ENCODE results near the gene KCNB1.
"Not testable (repeated sequence)": the region's sequence is repeated elsewhere in the genome, so short reads cannot be mapped to it uniquely, and the experiment has no call there.

KCNB1 gene

DNA sequence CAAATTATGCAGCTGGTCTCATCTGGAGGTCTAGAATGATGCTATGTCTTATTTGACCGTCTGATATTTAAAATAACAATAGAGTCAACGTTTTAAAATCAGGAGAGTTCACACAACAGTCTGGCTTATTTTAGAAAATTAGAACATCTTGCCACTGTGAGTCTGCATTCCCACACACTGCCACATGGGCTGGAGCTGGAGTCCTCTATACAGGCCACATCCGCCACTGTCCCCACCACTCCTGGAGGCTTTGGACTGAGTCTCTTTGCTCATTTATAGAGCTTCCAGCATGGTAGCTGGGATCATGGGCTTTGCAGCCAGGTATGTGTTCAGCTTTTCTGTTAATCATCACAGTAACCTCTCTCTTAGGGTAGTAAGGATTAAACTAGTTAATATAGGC, 135.8 kb downstream of the KCNB1 start:
- DNase-seq = no peak

- DNase-seq = no peak
Measured at GRCh38 chr20:49345524-49345923, 136.9 kb downstream of the KCNB1 start.

DNA sequence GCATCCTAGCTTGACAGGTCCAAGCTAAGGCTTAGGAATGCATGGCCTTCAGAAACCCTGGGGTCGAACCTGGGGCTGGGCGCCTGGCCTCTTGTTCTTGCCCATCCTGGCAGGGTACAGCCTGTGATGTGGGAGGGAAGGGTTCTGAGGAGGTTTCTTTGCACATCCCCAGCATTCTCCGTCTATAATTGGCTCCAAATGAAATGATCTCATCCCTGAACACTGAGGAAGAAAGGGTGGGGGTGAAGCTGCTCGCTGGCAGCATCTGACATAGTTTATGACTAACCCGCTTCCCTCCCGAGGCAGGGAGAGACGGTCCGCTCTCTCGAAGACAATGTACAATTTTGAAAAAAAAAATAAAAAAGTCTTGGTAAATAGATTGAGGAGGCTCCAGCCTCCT, 137.5 kb downstream of the KCNB1 start:
- no peak for DNase-seq

DNA sequence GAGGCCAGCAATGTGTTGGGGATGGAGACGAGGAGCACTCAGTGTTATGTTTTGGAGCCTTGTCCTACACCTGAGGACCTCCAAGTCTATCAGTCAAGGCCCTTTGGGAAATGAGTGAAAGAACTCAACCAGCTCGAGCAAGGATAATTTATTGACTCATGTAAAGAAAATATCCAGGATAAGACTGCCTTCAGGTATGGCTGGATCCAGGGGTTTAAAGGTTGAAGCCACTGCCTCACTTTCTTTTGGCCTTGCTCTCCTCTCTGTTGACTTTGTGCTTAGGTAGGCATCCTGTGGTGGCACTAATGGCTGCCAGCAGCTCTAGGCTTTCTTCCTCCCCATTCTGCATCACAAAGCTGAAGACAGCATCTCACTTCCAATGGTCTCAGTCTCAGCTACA, 138.3 kb downstream of the KCNB1 start:
- no peak for DNase-seq

GRCh38 chr20:49343246-49343645, 139.2 kb downstream of the KCNB1 start:
- DNase-seq = no peak

DNA sequence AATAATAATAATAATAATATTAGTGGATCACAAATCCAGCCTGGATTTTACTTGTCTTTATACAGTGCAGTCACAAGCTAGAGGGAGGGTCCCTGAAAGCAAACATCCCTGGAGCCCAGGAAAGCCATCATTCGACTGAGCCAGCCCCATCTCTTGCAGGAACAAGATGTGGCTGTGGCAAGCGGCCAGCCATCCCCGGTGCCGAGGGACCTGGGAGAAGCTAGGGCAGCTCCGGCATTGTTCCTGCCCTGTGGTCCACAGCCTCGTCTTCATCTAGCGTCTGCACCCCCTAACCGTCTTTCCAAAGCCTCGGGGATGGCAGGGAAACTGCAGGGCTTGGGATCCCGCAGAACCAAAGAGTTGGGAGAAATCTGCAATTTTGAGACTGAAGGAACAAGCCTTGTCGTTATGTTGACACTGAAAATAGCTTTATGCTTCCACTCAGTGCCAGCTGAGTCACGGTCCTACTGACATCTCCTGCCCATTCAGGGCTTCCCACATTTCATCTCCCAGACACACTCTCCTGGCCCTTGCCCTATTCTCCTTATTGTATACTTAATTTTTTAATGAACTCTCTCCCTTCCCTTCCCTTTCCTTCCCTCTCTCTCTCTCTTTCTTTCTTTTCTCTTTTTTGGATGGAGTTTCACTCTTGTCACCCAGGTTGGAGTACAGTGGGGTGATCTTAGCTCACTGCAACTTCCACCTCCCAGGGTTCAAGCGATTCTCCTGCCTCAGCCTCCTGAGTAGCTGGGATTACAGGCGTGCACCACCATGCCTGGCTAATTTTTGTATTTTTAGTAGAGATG, 142.1 kb downstream of the KCNB1 start:
- DNase-seq = no peak

- no peak for DNase-seq
Measured at GRCh38 chr20:49339123-49339522, 143.3 kb downstream of the KCNB1 start.

DNA sequence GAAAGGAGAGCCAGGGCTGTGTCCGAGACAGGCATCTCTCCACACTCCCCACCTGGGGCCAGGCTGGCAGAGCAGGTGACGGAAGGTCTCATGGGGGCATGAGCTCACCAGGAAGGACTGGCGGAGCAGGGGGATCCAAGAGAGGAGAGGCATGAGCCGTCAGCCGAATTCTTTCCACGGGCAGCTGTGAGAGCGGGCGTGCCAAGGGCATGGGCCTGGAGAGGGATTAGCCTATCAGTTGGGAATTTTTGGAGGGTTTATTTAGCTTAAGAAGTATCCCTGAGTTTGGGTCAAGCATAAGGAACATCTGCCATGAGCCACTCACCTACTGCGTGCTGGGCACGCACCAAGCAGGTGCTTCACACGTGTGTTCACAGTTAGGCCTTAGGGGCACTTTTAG, 144.4 kb downstream of the KCNB1 start:
- DNase-seq = no peak

DNA sequence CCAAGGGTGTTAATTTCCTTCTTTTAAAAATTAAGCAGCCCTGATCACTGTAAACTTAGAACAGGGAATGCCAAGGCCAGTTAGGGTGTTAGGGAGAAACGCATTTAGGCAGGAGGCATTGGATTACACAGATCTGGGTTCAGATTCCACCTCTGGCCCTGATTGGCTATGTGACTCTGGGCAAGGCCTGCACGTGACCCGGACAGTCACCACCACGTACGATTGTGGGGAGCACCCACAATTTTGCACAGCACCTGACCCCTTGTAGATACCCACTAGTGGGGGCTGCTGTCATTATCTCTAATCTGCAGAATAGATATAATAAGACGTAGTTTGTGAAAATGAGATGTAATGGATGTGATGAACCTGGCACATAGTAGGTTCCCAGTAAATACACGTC, 145.1 kb downstream of the KCNB1 start:
- no peak for DNase-seq

DNA sequence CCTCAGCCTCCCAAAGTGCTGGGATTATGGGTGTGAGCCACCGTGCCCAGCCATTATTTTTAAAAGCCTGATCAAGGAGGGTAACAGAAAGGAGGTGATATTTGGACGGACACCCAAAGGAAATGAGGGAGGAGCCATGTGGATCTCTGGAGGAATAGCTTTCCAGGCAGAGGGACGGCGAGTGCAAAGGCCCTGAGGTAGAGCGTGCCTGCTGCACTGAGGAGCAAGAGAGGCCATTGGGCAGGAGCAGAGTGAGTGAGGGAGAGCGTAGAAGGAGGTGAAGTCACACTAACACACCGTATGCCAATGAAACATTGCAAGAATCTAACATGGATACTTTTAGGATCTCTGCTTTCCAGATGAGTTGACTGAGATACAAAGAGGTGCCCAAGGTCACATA, 145.7 kb downstream of the KCNB1 start:
- DNase-seq = no peak

- DNase-seq = no peak
Measured at GRCh38 chr20:49335476-49335875, 147.0 kb downstream of the KCNB1 start.

DNA sequence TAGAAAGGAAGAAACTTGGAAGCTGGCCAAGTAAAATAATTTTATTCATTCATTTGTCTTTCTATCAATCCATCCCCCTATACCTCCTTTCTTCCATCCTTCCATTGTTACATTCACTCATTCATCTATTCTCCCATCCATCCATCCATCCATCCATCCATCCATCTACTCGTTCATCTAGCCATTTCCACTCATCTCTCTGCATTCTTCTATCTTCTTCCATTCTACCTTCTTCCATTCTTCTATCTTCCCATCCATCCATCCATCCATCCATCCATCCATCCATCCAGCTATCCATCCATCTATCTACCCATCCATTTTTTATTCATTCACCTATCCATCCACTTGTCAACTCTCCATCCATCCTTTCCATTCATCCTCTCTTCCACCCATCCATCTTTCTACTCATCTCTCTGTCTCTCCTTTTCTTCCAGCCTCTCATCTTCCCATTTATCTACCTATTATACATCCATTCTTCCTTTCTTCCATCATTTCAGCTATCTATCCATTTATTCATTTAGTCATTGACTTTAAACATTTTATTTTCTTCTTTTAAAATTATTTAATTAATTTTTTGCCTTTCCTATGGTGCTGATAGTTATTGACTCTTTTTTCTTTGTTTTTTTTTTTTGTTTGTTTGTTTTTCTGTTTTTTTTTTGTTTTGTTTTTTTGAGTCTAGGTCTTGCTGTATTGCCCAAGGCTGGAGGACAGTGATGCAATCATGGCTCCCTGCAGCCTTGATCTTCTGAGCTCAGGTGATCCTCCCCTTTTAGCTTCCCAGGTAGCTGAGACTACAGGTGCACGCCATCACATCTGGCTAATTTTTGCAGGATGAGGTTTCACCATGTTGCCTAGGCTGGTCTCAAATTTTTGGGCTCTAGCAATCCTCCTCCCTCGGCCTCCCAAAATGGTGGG, 151.5 kb downstream of the KCNB1 start:
- no peak for DNase-seq

GRCh38 chr20:49328790-49329189, 153.7 kb downstream of the KCNB1 start:
- no peak for DNase-seq

- no peak for DNase-seq
Measured at GRCh38 chr20:49326026-49326425, 156.4 kb downstream of the KCNB1 start.

DNA sequence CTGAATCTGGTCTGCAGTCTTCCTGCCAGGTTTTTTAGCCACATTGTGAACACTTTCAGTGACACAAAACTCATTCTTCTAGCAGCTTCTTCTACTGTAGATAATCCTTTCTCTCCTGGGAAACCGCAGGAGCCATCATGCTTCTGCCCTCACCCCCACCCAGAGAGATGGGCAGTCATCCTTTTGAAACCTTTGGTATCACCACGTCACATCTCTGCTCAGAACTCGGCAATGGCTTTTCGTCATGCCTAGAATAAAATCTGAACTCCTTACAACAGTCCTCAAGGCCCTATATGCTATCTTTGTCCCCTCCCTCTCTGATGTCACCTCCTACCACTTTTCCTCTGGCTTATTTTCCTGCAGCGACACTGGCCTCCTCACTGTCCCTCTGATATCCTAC, 158.2 kb downstream of the KCNB1 start:
- no peak for DNase-seq

DNA sequence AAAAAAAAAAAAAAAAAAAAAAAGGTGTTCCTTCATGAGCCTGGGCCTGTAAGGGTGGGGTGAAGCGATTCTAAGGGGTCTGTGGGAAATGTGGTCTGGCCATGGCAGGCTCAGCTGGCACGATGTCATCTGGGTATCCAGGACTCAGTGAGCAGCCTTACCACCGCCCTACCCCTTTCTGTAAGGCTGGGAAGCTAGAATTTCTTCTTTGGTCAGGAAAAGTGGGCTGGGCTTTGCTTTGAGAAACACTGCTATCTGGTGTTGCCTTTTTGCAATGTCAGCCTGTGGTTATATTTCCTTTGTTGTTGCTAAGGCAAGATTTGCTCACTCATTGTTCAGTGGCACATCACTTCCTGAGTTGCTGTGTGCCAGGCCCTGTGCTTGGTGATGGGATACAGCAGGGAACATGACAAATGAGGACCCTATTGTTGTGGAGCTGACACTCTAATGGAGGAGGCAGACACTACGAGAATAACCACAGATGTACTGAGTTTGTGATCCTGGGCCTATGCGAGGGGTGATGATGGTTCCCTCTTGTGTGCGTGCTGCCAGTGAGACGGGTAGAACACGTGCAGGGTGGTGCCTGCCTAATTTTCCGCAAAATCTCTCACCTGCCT, 158.7 kb downstream of the KCNB1 start:
- DNase-seq = peak; percentile 31

DNA sequence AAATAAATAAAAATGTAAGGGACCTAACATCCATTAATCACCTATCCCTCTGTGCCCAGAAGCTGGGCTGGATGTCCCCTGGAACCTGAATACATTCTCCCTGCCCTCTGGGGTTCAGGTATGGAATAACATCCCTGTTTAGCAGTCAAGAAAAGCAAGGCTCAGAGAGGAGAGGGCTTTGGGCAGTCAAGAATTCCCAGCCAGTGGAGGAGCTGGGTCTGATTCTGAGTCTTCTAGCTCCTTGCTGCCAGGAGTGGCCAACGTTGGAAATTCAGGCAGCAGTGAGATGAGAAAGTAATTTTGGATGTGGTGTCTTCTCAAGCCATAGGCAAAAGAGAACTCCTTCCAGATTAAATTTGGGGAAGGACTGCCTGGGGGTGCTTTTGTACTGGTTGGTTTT, 162.0 kb downstream of the KCNB1 start:
- peak; percentile 19 for DNase-seq

GRCh38 chr20:49319208-49319809, 163.2 kb downstream of the KCNB1 start:
- peak; percentile 11 for DNase-seq

DNA sequence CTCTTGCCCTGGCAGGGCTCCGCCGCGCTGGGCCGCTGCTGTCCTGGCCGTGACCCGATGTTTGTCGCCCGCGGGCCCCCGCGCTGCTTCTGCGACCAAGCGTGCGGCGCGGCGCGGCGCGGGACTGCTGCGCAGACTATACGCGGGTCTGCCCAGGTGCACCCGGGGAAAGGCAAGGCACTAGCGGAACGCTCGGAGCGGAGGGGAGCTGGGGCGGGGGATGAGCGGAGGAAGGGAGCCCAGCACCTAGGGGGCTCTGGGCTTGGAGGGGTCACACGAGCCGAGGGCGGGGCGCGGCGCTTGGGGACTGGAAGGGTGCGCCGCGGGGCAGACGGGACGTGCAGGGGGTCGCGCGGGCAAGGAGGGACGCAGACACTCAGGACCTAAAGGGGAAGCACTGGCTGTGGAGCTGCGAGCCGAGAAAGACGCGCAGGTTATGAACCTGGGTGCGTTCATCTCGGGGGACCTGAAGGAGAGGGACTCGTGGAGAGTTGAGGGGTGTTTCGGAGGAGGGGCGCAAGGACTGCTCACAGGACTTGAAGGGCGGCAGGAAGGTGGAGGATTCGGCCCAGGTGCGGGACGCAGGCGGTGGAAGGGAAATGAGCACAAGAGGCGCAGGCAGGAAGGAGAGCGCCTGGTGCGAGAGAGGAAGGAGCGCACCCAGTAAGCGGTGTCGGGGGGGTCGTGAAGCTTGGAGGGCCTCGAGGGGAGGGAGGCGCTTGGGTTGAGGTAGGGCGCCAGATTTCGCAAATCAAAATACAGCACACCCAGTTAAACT, 163.8 kb downstream of the KCNB1 start:
- peak; percentile 19 for DNase-seq

DNA sequence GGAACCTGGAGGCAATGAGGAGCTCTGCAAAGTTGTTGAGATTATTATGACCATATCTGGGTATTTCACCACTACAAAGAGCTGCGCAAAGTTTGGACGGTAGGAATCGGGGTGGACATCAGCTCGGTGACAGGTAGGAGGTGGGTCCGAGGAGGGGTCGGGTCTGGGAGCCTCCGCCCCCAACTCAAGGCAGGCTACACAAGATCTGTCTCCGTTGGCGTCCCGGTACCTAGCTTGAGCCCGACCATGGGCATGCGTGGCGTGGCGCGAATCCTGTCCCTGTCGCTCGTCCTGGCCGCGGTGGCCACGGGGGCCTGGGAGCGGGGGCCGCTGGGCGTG, 164.4 kb downstream of the KCNB1 start:
- DNase-seq = no peak

DNA sequence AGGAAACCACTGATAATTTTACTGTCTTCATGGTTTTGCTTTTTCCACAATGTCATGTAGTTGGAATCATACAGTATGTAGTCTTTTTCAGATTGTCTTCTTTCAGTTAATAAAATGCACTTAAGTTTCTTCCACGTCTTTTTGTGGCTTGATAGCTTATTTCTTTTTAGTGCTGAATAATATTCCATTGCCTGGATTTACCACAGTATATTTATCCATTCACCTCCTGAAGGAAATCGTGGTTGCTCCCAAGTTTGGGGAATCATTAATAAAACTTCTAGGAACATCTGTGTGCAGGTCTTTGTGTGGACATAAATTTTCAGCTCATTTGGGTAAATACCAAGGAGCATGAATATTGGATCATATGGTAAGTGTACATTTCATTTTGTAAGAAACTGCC, 165.8 kb downstream of the KCNB1 start:
- no peak for DNase-seq

DNA sequence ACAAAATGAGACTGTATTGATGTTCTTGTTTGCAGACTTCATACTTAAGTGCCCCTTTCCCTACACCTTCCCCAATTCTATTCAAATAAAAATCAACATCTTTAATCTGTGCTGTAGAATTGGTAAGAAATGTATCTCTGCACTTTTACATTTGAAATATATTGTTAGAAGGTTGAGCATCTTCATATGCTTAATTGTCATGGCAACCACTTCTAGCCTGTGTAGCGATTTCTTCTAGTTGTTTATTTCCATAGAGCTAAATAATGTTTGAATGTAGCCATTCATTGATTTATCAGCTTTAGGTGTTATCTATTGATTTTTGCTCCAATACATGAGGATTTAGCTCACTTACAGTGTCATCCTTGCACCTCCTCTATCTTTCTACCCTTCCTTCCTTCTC, 166.9 kb downstream of the KCNB1 start:
- no peak for DNase-seq

DNA sequence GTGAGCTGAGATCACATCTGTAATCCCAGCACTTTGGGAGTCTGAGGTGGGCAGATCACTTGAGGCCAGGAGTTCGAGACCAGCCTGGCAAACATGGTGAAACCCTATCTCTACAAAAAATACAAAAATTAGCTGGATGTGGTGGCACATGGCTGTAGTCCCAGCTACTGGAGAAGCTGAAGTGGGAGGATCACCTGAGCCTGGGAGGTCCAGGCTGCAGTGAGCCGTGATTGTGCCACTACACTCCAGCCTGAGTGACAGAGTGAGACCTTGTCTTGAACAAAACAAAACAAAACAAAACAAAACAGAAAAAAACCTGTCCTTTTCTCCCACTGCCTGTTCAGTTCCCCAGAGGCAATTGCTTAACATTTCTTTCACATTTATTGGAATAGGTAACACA, 168.4 kb downstream of the KCNB1 start:
- not testable (repeated sequence) for DNase-seq

Measured in NCI-H345 (cell line).